Measurements from ENCODE around the gene PORCN.

- TF ChIP-seq CTCF (IDR thresholded peaks at IDR 0.05) (no peak), POLR2A (IDR thresholded peaks at IDR 0.05) (no peak), POLR2AphosphoS5 (IDR thresholded peaks at IDR 0.05) (no peak)
These were observed 40.5 kb upstream of the PORCN start for GRCh38 chrX:48468247-48468671.
